HG03064 (cell line): ENCODE results near the gene KLHL26.

Experiments used
- ATAC-seq: cut with Tn5 transposase; IDR thresholded peaks from one replicate; pipeline ENCODE4 v1.9.1; 2021; ENCODE audit warnings: low read depth; ENCODE audit not compliant: unreplicated experiment

Gene KLHL26

DNA sequence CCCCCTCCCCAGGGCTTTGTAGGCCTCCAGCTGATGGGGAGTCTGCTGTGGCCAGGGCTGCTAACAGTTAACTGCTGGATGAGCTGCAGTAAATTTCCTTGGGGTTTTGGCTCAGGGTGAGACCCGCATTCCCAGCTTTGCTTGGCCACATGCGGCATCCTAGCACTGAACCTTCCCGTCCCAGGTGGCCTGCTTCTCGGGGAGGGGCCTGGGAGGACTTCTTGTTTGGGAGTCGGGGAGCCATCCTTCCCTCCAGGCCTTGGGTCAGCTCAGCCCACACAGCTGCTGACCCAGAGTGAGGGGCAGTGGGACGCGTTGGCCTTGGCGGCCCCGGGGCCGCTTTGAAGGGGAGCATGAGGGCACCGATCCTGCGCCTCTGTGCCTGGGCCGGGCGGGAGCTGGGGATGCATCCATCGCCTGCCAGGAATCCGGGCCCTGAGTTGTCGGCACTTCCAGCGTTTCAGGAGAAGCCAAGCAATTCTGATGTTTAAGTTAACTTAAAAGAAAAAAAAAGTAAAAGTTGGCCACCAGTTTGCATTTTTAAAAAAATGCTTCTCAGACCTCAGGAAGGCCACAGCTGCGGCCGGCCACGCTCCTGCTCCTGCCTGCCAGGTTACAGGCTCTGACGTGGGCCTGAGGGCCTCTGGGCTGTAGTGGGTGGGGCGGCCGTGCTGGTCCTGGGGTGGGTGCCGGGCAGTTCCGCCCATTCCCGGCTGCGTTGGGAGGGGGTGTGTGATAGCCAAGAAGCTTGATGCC lies 74.3 kb downstream of the KLHL26 start:
- no peak for ATAC-seq

DNA sequence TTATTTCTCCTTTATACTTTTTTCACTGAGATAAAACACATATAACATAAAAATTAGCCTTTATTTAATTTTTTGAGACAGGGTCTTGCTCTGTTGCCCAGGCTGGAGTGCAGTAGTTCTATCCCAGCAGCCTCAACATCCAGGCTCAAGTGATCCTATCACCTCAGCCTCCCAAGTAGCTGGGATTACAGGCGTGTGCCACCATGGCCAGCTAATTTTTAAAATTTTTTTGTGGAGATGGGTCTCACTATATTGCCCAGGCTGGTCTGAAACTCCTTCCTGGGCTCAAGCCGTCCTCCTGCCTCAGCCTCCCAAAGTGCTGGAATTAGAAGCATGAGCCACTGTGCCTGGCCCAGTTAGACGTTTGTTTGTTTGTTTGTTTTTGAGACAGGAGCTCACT lies 75.1 kb downstream of the KLHL26 start:
- no peak for ATAC-seq

DNA sequence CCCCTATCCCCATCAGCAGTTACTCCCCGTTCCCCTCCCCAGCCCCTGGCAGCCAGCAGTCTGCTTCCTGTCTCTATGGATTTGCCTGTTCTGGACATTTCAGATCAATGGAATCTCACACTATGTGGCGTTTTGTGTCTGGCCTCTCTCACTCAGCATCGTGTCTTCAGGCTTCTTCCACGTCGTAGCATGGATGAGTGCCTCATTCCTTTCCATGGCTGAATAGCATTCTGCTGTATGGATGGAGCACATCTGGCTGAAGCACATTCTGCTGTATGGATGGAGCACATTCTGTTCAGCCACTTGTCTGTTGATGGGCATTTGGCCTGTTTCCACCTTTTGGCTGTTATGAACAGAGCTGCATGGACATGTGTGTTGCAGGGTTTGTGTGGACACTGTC lies 76.2 kb downstream of the KLHL26 start:
- no peak for ATAC-seq

DNA sequence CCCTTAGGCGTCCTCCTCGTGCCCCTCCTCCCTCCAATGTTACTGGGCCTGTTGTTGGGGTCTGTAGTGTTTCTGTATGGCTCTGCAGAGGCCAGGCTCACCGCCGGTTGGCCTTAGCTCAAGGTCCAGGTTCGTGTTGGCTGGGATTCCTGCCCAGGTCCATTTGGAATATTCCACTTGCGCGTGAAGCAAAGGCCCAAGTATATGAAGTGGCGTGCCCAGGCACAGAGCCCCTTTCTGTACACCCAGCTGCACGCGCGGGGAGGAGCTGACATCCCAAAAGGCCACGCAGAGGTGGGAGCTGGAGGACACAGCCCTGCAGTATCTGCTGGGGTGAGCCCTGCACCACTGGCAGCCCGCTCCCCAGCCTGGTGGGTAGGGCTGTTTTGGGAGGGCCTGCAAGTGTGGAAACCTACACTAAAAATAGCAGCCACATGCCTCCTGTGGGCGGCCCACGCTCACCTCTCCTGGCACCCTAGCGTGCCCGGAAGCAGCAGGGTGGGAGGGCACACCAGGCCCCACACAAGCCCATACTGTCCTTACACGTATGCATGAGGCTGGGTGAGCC lies 76.8 kb downstream of the KLHL26 start:
- no peak for ATAC-seq

- no peak for ATAC-seq
These were observed 78.6 kb downstream of the KLHL26 start for GRCh38 chr19:18715416-18715815.

- ATAC-seq: no peak
These were observed 80.0 kb downstream of the KLHL26 start for GRCh38 chr19:18716857-18717256.

GRCh38 chr19:18717601-18718000 lies 80.8 kb downstream of the KLHL26 start:
- no peak for ATAC-seq

GRCh38 chr19:18718015-18718526 lies 81.2 kb downstream of the KLHL26 start:
- no peak for ATAC-seq

GRCh38 chr19:18718846-18719458 lies 82.1 kb downstream of the KLHL26 start:
- ATAC-seq: no peak

- ATAC-seq: no peak
These were observed 82.7 kb downstream of the KLHL26 start for GRCh38 chr19:18719541-18719940.
